Karpas-422 (cell line): Measurements from ENCODE around the gene PRR14L. TPM values are rescaled to one million over a fixed set of nuclear protein-coding genes. Genes with fewer than 3 reads are reported as not detected.

Experiments used
- DNase-seq: peaks from one replicate; pipeline ENCODE4 v3.0.0-alpha.2; 2015
- H2AFZ ChIP-seq: fragments of 200-600 bp; sonication (generic); 2 replicates; pipeline ENCODE4 v1.6.1; 2014; ENCODE audit warnings: antibody characterized with exemption, low read length, mixed read lengths
- H3K27ac ChIP-seq: fragments of 200-600 bp; sonication (generic); 2 replicates; pipeline ENCODE4 v1.5.1; 2014; ENCODE audit warnings: mild to moderate bottlenecking, low read length, moderate library complexity
- H3K27me3 ChIP-seq: fragments of 200-600 bp; sonication (generic); 2 replicates; pipeline ENCODE4 v1.6.1; 2014; ENCODE audit warnings: low read length, mixed read lengths
- H3K36me3 ChIP-seq: fragments of 200-600 bp; sonication (generic); 2 replicates; pipeline ENCODE4 v1.6.1; 2014; ENCODE audit warnings: low read length, mixed read lengths; ENCODE audit not compliant: insufficient read depth
- H3K4me1 ChIP-seq: fragments of 200-600 bp; sonication (generic); 2 replicates; pipeline ENCODE4 v1.6.1; 2014; ENCODE audit warnings: mild to moderate bottlenecking, low read length, mixed read lengths
- H3K4me2 ChIP-seq: fragments of 200-600 bp; sonication (generic); 2 replicates; pipeline ENCODE4 v1.6.1; 2014; ENCODE audit warnings: low read length, low read depth, mild to moderate bottlenecking; ENCODE audit not compliant: poor library complexity, severe bottlenecking
- H3K4me3 ChIP-seq: fragments of 200-600 bp; sonication (generic); 2 replicates; pipeline ENCODE4 v1.5.1; 2014; ENCODE audit warnings: mild to moderate bottlenecking, antibody characterized with exemption, low read length, mixed read lengths
- H3K79me2 ChIP-seq: fragments of 200-600 bp; sonication (generic); 2 replicates; pipeline ENCODE4 v1.6.1; 2014; ENCODE audit warnings: mild to moderate bottlenecking, low read length, mixed read lengths
- H3K9ac ChIP-seq: fragments of 200-600 bp; sonication (generic); 2 replicates; pipeline ENCODE4 v1.6.0; 2014; ENCODE audit warnings: low read length
- H3K9me2 ChIP-seq: fragments of 200-600 bp; sonication (generic), shearing (Covaris generic); replicated peaks from 2 replicates; pipeline ENCODE4 v1.6.0; 2014; ENCODE audit warnings: mild to moderate bottlenecking, low read length, moderate library complexity; ENCODE audit not compliant: insufficient read depth
- H3K9me3 ChIP-seq: fragments of 300-700, 200-600 bp; sonication (generic); 2 replicates; pipeline ENCODE4 v1.6.1; 2014; ENCODE audit warnings: low read length, mixed read lengths
- H4K20me1 ChIP-seq: fragments of 200-600 bp; sonication (generic); 2 replicates; pipeline ENCODE4 v1.6.1; 2014; ENCODE audit warnings: mild to moderate bottlenecking, antibody characterized with exemption, low read length, low read depth; ENCODE audit not compliant: insufficient read depth
- small RNA-seq: library from RNA; depleted of rRNA; stranded (forward); fragments of <200 nt; gene quantifications from one replicate; pipeline ENCODE3, GENCODE V24; 2014
- total RNA-seq: library from RNA; depleted of rRNA; stranded (reverse); fragments of >200 nt; shearing (Covaris generic); gene quantifications from 2 replicates; pipeline ENCODE4 v1.2.3, GENCODE V29; 2014; ENCODE audit warnings: low replicate concordance; rRNA removed

Gene PRR14L
- total RNA-seq, 1 experiment from 2014 or later, result 26.0 TPM

DNA sequence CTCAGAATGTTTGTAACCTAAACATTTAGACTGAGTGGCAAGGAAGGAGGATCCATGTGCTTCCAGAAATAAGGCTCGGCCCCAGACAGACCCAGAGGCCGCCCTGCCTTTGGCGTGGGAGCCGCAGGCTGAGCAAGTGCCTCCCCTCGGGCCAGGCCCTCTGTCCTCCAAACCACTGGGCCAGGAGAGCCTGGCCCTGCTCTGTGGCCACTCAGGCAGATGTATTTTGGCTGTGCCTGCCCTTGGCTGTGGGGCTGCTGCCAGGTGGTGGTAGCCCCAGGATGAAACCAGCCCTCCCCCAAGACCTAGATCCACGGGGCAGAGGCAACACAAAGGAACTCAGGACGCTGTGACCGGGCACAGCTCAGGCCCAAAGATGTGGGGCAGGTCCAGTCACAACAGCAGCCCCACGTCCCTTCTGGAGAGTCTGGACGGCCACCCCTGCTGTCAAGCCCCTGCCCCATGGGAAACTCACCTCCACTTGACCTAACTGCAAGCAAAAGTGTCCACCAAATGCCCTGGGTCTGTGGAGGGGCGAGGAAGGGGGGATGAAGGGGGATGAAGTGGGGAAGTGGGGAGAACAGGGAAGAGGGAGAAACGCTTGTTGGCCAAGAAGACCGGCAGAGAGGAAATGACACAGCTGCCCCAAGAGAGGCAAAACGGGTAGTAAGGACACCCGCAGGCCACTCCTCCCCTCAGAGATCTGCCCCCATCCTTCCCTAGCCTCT lies 111.9 kb downstream of the PRR14L start:
- Histone ChIP-seq H3K4me3 (peak overlapping the region; percentile 84), H3K9me2 (no peaks in the 10 kb centered on the region), H3K9me3 (no peaks in the 10 kb centered on the region), H3K9ac (peak overlapping the region; percentile 84), H3K79me2 (peaks cover 68% of the 10 kb centered on the region), H3K27me3 (no peaks in the 10 kb centered on the region), H3K4me2 (peak overlapping the region; percentile 77), H3K4me1 (peaks cover 50% of the 10 kb centered on the region), H4K20me1 (no peaks in the 10 kb centered on the region), H2AFZ (no peak overlapping the region), H3K27ac (peak overlapping the region; percentile 87), H3K36me3 (no peaks in the 10 kb centered on the region)
- peak; percentile 87 for DNase-seq

DNA sequence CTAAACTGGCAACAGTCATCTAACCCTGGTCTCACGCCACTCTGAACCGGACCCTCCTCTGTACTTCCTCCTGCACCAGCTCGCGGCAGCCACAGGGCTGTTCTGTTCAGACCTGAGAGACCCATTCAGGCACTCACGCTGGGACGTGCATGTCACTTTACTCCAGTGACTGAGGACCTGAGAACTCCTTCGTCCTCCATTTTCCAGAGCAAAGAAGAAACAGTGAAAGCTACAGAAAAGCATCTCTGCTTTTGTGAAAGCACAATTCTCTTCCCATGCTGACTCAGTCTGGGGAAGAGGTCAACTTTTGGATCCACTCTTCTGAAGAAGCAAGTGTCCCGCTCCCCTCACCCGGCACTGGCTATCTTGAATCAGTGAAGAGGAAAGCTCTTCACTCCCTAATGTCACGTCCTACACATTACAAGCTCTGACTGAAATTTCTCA lies 112.5 kb downstream of the PRR14L start:
- Histone ChIP-seq H4K20me1 (no peaks in the 10 kb centered on the region), H3K79me2 (peaks cover 72% of the 10 kb centered on the region), H3K9ac (peak overlapping the region; percentile 84), H3K4me3 (peak overlapping the region; percentile 84), H3K36me3 (no peaks in the 10 kb centered on the region), H3K27me3 (no peaks in the 10 kb centered on the region), H3K4me1 (peaks cover 56% of the 10 kb centered on the region), H2AFZ (no peak overlapping the region), H3K9me3 (no peaks in the 10 kb centered on the region), H3K9me2 (no peaks in the 10 kb centered on the region), H3K27ac (peak overlapping the region; percentile 87), H3K4me2 (peak overlapping the region; percentile 77)
- peak; percentile 88 for DNase-seq

DNA sequence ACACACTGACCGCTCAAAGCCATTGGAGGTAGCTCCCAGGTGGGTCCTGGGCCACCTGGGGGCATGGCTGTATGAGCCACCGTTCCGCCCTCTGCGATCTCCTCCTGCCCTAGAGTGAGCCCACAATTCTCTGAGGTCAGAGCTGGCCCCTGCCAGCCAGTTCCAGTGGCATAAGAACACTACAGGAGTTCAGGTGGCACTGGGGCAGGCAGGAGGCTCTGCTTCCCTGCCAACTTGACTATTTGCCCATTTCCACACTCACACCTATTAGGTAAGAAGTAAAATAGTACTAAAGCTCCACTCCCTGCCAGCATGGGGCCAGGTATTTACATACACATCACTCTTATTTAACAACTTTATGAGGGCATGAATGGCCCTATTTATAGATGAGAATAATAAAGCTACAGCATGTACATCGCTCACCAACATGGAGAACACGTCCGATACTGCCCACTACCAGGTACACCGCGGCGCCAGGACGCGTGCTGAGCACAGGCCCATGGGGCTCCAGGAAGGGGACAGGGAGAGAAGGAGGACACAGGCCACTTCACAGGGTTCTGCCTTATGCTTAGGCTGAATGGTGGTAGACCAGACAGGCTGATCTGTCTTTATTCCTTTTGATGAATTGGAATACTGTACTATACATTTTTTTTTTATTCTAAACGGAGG lies 114.2 kb downstream of the PRR14L start:
- peaks cover 9% of the 10 kb centered on the region; the same call in 1 of the 2 replicates for H4K20me1 ChIP-seq
- no peaks in the 10 kb centered on the region for H3K27me3 ChIP-seq
- no peak overlapping the region for H3K27ac ChIP-seq
- peaks cover 73% of the 10 kb centered on the region for H3K4me1 ChIP-seq
- H3K36me3 ChIP-seq, result no peaks in the 10 kb centered on the region
- H3K4me2 ChIP-seq, result no peak overlapping the region
- H2AFZ ChIP-seq, result no peak overlapping the region
- H3K4me3 ChIP-seq, result no peak overlapping the region
- no peaks in the 10 kb centered on the region for H3K9me3 ChIP-seq
- H3K9me2 ChIP-seq, result no peaks in the 10 kb centered on the region
- DNase-seq, result no peak
- H3K9ac ChIP-seq, result no peak overlapping the region
- peaks cover 75% of the 10 kb centered on the region for H3K79me2 ChIP-seq

DNA sequence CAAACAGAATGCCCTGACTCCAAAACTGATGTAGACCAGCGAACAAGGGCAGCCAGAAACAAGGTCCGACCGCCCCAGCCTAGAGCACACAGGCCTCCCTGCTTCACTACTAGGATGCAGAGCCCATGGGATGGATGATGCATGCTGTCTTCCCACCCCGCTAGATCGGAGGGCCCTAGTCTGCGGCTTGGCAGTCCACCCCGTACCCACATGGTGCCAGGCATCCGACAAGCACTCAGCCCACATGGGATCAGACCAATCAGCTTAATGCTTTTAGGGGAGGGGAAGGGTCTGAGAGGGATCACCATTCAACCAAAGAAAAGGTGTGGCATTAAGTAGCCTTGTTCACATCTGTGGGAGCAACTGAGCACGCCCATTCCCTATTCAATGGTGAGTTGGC lies 118.5 kb downstream of the PRR14L start:
- DNase-seq, result peak; percentile 44
- peak overlapping the region; percentile 86 for H3K27ac ChIP-seq
- no peak overlapping the region for H2AFZ ChIP-seq
- H3K4me1 ChIP-seq, result peaks cover 49% of the 10 kb centered on the region
- peak overlapping the region; percentile 81 for H3K9ac ChIP-seq
- no peaks in the 10 kb centered on the region for H3K9me3 ChIP-seq
- peaks cover 32% of the 10 kb centered on the region for H4K20me1 ChIP-seq
- no peaks in the 10 kb centered on the region for H3K27me3 ChIP-seq
- no peaks in the 10 kb centered on the region for H3K9me2 ChIP-seq
- H3K4me3 ChIP-seq, result peak overlapping the region; percentile 92
- peak overlapping the region; percentile 84 for H3K4me2 ChIP-seq
- H3K36me3 ChIP-seq, result no peaks in the 10 kb centered on the region
- peaks cover 87% of the 10 kb centered on the region for H3K79me2 ChIP-seq

Small RNA genes lying within 50 kb of the gene (small RNA-seq; reads per million reads assigned to genes)
- not detected for gene RN7SL20P

Other genes starting within 250 kb of the PRR14L start
- 31.6 and 45.8 TPM in 2 replicates for gene PISD, start 87.9 kb downstream of the PRR14L start, total RNA-seq
- 19.3 and 40.2 TPM in 2 replicates for gene DEPDC5, start 3.9 kb upstream of the PRR14L start, total RNA-seq
- gene YWHAH, start 194.4 kb upstream of the PRR14L start, total RNA-seq, result 38.5 and 51.7 TPM in 2 replicates